ENCODE data around the gene ITGB7.

Gene ITGB7

DNA sequence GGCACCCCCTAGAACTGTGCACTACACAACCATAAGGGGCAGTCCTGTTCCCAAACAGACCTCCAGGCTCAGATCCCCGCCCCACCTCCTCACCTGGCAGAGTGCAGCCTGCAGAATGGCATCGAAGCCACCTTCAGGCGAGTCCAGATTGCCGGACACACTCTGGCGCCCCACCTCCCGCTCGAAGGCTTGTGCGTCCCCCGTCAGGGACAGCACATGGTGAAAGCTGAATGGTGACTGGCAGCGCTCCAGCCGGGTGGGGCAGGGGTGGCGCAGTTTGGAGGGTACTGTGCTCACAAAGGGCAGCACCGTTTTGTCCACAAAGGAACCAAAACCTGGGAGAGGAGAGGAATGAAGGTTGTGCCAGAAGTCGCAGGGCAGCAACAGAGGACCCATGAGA, 10.6 kb downstream of the ITGB7 start:
- DNase-seq (ENCODE audit: low spot score): no peak

DNA sequence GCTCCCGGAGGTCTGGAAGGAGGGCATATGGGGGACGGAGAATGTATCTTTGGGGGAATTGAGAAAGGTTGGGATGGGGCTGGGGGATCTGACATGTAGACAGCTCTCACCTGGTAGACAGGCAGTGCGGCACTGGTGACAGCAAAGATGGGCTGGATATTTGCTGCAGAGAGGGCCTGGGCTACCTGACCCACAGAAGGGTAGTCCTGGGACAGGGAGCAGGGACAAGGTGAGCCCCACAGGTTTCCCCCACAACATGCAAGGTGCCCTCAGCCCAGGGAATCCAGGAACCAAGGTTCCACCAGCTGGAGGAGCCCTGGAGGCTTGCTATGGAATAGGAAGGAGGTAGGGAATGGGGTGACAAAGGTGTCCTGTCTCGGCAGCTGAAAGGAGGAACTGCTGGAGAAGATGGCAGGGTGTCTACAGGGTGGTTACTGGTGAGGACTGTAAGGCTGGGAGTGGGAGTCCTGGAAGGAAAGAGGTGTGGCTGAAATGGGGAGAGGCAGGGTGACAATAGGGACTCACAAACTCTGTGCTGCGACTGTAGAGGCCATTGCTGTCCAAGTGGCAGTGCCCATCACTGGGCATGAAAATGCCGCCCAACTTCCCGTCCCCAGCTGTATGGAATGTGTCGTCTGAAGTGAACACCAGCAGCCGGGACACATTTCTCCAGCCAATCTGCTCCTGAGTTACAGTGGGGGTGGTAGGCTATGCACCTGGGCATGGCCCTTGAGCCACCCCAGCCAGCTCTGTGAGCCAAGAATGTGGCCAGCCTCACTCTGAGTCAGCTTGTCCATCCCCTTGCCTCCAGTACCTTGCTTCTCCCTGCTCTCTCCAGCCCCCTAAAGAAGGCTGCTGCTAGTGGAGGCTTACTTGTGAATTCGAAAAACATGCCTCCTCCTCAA, 11.3 kb downstream of the ITGB7 start:
- DNase-seq (ENCODE audit: low spot score): no peak

DNA sequence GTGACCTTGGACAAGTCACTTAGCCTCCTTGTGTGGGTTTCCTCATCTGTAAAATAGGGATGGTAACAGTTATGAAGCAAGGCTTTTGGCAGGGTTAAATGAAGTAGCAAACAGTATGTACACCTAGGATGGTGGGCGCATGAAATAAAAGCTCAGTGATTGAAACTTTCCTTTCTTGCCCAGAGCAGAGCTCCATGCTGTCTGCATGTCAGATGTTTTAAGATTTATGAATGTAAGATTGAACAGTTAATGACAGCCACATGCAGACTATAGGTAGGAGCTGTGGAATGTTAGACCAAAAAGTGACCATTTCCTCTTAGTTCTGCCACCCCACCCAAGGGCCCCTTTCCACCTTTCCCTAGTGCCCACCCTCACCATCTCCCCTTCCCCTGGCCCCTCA, 12.1 kb downstream of the ITGB7 start:
- DNase-seq (ENCODE audit: low spot score): no peak

DNA sequence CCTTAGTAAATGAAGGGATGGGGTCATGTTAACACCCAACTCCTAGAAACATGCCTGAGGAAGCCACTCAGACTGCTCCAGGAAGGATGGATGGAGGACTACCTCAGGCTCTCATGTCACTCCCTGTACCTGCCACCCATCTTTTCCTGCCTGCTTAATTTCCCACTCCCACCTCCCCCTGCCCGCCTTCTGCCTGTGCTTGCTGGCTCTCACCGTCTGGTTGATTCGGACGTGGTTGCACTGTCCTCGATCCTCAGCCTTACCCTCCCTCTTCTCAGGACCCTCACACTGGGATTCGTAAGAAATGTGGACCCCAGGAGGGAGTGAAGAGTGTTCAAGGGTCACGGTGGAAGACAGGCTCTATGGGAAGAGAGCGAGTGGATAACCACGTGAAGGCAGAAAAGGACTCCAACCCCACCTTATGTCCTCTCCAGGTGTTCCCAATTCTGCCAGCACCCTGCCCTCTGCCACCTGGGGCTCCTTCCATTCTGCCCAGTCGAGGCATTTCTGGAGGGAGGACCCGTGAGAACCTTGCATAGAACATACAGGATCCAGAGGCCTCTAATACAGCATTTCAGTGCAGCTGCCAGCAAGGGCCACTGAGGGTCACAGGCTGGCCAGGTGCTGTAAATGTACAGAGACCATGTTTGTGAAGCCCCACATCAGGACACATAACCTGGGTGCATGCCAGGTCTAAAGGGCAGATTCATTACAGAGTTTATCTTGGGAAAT, 12.9 kb downstream of the ITGB7 start:
- no peak for DNase-seq (ENCODE audit: low spot score)

DNA sequence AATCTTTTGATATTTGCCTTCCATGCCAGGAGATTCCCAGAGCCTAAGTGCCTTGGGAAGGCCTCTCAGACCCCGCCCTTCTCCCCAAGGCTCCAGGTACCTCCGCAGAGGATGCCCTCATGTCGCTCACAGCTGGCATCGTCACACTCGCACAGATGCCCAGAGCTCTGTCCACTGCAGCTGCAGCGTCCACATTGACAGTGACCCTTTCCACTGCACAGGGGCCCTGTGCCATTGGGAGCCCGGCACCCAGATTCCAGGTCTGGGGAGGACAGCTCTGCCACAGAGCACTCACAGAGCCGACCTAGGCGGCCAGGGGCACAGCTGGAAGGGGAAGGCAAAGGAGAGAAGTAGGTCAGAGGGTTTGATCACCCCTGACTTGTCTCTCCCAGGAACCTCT, 14.0 kb downstream of the ITGB7 start:
- DNase-seq (ENCODE audit: low spot score): no peak

DNA sequence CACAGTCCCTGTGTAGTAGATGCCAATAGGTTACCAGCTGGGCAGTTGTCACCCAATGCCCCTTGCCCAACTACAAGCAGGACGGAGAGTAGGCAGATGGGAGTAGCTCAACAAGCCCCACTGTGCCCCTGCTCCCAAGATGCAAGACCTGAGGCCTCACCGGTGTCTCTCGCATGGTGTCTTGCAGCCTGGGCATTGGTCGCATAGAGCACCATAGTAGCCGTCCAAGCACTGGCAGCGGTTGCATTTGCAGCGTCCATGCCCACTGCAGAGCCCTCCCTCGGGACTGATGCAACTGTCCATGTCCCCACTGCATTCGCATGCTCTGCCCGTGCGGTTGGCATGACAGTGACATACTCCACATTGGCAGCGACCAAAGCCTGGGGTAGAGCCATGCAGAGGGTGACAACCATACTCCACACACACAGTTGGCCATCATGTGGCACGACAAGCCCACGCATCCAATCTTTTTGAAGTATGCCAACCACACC, 14.5 kb downstream of the ITGB7 start:
- no peak for DNase-seq (ENCODE audit: low spot score)

DNA sequence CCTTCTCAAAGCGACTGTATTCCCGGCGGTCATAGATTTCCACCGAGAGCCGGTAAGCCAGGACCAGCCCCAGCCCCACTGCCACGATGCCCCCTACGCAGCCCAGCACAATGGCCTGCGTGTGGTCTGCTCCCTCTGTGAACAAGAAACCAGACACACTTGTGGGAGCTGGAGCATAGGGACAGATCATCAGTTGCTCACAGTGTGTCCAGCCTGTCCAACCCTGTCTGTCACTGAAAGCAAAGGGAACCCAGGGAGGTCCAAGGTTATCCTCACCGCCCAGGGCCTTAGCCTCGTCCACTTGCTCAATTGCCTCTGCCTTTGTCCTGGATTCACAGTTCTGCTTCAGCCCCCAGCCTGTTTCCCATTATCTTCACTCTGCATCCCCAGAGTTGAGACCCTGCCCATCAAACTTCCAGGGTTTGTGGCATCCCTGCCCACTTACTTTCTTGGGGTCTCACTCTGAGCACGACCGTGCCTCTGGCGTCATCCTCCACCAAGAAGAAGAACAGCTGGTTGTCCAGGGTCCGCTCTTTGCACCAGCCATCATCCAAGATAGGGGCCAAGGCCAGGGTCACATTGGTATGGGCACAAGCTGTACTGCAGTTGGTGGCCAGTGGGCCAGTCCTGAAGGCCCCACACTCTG, 15.0 kb downstream of the ITGB7 start:
- DNase-seq (ENCODE audit: low spot score): no peak

DNA sequence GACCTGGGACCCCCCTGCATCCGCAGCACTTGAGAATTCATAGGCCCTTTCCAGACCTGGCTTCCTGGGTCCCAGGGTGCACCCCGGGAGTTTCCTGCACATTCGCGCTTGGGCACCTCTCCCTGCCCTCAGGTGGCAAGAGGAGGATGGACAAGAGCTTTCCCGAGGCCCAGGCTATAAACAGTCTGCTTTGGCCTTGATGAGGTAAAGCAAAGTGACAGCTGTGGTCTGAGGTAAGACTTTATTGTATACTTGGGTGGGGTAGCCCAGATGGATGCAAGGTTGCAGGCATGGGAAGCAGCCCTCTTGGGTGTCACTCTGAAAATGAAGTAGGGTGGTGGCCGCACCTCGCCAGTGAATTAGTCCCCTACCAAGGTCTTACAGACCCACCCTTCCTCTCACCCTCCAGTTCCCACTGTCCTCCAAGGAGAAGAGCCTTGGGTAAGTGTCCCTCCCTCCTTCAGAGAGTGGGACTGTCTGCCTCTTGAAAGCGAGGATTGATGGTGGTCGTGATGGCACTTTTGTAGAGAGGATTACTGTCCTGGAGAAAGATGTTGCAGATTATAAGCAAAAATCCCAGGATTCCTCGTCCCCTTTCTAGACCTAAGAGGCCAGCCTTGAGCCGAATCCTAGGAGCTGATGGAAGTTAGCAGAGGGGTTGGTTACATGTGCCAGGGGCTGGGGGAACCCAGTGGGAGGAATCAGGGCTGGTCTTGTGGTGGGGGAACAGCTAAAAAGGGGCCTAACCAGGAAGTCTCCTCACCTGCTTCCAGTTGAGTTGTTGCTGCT, 15.8 kb downstream of the ITGB7 start:
- no peak for DNase-seq (ENCODE audit: low spot score)

DNA sequence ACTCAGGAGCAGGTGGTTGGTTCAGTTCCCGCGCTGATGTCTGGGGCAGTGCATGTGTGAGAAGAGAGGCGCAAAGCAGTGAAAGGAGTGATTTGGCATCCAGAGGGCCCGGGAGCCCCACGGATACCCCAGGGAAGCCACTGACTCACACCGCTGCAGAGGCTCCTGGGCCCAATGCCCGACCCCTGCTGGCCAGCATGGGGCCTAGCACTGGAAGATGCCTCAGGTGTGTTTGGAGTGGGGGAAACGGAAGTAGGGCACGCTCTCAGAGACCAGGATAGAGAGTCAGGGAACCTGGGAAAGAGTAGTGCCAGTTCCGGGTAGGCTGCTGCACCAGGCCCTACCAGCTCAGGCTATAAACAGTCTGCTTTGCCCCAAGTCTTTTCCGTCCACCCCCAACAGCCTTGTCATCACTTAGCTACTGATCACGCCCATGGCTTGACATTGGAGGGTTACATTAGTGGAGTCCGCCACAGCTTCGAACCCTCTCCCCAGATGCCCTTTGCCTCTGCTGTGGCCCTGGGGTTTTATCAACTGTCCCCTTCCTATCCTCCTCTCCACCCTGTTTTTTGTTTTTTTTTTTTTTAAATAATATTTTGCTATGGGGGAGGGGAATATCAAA, 16.8 kb downstream of the ITGB7 start:
- DNase-seq (ENCODE audit: low spot score): no peak

DNA sequence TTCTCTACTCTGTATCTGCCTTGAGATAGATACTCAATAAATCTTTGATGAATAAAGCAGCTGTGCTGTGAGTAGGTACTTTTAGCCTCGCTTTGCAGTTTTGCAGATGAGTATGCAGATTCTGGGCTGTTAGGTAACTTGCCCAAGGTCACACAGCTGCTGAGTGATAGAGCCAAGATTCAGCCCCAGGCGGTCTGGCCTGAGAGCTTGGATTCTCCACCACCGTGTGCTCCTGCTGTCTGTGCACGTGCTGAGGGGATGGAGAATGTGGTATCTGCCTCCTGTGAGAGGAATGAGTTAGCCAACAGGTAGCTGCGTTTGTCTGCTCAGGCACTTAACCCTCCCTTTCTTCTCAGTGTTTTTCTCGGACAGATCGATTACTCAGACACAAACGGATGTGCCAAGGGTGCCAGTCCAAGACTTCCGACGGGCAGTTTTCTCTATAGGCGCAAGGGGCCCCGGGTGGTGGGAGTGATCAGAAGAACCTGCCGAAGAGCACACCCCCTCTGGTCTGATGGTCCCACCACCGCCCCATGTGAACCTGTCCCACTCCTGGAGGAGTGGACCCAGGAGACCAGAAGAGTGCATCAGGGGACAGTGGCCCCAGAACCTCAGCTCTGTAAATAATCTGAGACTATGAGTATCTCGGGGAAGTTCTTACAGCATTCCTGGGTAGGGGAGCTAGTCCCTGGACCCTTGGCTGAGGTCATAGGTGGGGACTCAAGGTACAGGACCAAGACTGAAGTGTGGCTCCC, 19.7 kb downstream of the ITGB7 start:
- no peak for DNase-seq (ENCODE audit: low spot score)

DNA sequence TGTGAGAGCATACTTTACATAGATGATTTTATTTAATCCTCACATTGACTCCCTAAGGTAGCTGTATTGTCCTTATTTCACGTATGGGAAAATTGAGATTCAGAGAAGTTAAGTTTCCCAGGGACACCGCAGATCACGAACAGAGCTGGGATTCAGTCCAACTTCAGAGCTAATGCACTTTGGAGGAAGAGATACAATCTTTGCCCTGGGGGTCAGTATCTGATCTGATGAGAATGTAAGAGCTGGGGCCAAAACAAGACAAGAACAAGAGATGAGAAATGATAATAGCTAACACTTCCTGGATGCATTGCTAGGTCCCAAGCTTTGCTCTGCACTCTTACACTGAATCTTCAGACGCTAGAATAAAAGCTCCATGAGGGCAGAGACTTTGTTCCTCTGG, 20.3 kb downstream of the ITGB7 start:
- DNase-seq (ENCODE audit: low spot score): no peak

DNA sequence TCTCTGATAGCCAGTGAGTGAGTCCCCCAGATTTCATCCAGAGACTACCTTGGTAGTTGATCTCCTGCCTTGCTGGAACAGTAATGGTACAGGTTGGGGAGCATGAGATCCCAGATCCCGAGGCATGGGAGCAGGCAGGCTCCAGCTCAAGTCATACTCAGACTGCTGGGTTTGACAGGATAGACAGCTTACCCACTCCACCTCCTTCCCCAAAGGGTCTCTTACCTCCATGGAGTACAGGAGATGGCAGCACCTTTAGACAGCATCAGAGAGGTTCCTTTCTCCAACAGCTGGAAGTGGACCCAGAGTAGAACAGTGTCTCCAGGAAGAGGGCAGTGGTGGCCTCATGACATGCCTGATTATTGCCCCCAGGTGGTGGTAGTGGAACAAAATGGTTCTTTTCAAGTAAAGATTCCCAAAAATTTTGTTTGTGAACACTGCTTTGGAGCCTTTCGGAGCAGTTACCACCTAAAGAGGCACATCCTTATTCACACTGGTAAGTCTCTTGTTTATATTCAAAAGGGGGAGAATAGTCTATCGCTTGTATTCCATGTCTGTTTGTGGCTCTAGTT, 21.4 kb downstream of the ITGB7 start:
- no peak for DNase-seq (ENCODE audit: low spot score)

DNA sequence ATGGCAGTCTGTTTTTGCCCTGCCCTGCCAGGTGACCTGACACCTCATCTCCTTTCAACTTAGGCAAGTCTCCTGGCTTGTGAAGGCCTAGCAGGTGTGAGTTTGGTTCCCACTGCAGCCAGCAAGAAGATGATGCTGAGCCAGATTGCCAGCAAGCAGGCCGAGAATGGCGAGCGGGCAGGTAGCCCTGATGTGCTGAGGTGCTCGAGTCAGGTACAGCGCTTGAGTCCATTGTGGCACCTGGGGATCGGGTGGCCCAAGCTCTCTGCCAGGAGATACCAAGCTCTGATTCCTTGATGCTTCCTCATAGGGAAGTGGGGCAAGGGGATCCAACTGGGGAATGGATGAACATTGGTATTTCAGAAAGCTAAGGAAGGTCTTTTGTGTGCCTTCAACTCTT, 22.2 kb downstream of the ITGB7 start:
- no peak for DNase-seq (ENCODE audit: low spot score)

DNA sequence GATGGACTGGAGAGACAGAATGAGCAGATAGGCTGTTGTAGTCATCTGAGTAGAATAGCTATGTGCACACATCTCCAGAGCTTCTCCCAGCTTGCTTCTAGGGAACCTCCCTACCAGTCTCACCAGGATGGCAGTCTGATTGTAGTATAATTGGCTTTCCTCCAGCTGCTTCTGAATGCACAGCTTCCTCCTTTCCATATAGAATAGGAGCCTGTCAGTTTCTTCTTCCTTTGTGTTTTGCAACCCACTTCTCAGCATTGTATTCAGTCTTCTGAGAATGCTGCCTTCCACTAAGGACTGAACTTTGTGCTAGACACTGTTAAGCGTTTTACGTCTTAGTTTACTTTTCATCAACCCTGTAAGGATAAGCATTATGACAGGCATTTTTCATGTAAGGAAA, 24.1 kb downstream of the ITGB7 start:
- DNase-seq (ENCODE audit: low spot score): no peak

DNA sequence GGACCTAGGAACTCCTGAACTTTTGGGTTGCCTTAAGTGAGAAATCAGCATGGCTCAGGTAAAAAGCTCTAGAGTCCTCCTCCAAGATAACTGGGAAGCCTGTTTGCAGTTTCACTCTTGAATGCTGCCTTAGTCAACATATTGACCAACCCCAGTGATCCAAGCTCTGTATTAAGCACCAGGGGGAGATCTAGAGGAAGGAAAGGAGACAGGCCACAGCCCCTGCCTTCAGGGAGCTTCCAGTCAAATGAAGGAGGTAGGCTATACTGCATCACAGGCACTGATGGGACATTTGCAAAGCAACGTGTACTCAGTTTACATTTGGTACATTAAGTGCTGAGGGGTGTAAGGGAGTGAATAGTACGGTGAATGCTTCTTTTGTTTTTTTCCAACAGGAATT, 25.1 kb downstream of the ITGB7 start:
- no peak for DNase-seq (ENCODE audit: low spot score)

DNA sequence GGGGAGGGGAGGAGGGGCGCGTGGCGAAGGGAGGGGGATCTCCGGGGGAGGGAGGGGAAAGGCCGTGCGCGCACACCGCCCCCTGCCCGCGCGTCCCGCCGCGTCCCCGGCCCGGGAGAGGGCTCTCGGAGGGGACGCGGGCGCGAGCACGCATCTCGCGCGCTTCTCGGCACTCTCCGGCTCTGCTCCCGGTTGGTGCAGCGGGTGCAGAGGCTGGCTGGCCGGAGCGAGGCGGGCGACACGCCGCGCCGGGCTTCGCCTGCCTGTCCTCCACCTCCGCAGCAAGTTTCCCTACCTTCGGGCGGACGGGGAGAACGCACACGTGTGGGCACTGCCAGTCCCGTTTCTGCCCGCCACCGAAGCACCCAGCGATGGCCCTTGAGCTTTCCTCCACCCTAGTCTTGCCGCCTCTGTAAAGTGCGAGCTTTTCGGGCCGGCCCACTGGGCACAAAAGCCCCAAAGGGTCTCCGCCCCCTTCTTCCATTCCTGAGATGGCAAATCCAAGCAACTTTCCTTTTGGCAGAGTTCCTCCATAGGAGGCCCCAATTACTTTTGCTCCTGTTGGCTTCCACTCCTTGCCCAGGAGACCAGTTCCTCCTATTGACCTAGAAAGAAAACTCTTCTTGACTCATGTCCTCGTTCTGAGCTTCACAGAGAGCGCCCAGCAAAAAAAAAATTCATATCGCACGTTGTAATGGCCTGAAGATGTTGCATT, 26.0 kb downstream of the ITGB7 start:
- DNase-seq (ENCODE audit: low spot score): peak; percentile 40

DNA sequence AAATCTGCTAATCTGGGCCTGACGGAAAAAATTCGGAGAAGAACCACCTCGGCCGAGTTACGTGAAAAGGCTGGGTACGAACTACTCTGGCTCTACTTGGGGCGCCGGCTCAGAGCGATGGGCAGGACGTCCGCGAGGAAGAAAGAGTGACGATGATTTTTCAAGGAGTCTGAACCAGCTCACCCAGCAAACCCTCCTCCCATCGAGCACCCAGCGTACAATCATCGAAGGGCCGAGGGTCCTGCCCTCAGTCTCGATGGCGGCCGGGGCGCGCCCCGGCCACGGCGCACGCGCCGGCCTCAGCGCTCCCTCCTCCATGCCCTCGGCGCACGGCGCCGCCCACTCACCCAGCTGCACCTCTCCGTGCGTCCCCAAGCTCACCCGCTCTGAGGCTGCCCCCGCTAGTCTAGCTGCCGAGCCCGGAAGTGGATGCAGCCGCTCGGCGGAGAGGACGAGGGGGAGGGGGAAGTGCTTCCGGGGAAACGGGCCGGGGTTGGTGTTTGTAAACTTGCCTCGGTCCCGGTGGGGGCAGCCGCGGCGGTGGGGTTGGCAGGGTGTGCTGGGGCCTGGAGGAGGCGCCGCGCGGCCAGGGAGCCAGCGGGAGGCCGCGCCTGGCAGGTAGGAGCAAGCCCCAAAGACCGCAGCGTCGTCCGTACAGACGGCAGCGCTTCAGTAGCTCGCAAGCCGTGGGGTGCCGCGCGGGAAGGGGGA, 26.7 kb downstream of the ITGB7 start, which contains the start of the genes CSAD and ZNF740:
TSS of gene CSAD (minus strand) at position 706 of the 711 bp plus-strand sequence. CDS start 7,455 bp downstream, outside the sequence.
TSS of gene ZNF740 (plus strand) at position 503 of the 711 bp plus-strand sequence. CDS start 1,262 bp downstream, outside the sequence.
- peak; percentile 92 for DNase-seq (ENCODE audit: low spot score)

DNA sequence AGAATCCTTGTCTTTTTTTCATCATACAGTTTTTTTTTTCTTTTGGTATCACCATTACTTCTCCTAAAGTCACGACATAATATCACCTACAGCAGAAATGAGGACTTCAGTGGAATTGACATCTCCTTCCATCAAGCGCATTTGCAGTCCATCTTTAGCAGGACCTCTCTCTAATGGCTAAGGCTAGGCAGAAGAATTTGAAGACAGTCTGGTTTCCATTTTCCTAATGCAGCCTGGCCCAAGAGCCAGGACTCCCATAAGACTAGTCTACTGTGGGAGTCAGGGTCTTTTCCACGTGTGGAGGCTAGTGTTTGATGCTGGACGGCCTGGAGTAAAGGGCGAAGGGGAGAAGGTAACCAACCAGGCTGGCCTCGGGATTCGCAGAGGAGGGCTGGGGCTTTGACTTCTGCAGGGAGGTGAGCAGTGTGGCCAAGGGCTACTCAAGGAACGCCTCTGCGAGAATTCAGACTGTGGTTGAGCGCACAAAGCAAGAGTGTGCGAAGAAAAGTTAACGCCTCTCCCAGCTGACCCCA, 27.3 kb downstream of the ITGB7 start:
- DNase-seq (ENCODE audit: low spot score): no peak
